ENCODE measurements around the gene FNDC8.
"Not testable (repeated sequence)": the region's sequence is repeated elsewhere in the genome, so short reads cannot be mapped to it uniquely, and the experiment has no call there.

Gene FNDC8

GRCh38 chr17:35169835-35170363 lies 48.5 kb downstream of the FNDC8 start:
- no peak overlapping the region for H3K4me3 ChIP-seq (replicated peaks; ENCODE audit: low read depth, low read length)
- no peak for DNase-seq (ENCODE audit: low read depth)
- TF ChIP-seq, protein P1, sequence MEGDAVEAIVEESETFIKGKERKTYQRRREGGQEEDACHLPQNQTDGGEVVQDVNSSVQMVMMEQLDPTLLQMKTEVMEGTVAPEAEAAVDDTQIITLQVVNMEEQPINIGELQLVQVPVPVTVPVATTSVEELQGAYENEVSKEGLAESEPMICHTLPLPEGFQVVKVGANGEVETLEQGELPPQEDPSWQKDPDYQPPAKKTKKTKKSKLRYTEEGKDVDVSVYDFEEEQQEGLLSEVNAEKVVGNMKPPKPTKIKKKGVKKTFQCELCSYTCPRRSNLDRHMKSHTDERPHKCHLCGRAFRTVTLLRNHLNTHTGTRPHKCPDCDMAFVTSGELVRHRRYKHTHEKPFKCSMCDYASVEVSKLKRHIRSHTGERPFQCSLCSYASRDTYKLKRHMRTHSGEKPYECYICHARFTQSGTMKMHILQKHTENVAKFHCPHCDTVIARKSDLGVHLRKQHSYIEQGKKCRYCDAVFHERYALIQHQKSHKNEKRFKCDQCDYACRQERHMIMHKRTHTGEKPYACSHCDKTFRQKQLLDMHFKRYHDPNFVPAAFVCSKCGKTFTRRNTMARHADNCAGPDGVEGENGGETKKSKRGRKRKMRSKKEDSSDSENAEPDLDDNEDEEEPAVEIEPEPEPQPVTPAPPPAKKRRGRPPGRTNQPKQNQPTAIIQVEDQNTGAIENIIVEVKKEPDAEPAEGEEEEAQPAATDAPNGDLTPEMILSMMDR (IDR thresholded peaks at IDR 0.05; ENCODE audit: low read length, missing control alignments): no peak

DNA sequence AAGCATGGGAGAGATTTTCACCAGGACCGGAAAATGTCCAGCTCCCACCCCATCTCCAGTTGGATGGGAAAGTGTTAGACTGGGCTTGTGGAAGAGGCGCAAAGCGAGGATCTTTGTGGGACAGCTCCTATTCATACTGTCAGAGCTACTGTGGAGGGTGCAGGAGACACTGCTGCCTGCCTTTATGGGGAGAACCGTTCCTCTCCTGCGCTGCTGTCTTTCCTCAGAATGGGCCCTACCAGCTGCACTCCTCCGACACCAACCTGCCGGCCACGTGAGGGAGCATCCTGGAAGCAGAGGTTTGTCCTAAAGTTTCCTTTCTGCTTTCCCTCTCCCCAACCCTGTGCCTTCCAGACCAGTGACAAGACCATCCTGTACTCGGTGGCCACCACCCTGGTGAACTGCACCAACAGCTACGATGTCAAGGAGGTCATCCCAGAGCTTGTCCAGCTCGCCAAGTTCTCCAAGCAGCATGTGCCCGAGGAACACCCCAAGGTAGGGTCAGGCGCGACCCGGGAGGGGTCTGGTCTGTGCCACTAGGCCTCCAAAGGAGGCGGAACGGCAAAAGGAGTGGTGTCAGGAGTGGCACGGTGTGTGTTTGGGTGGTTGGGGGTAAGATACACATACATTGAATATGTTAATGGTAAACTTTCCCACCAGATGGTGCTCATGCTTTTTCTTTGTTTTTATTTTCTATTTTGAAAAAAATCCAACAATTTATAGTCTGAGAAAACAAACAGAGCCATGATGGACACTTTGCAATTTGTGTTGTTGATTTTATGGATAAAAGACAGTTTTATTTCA lies 49.8 kb downstream of the FNDC8 start:
- H3K4me3 ChIP-seq (replicated peaks; ENCODE audit: low read depth, low read length): no peak overlapping the region

GRCh38 chr17:35171834-35172233 lies 50.4 kb downstream of the FNDC8 start:
- TF ChIP-seq, protein P1 (IDR thresholded peaks at IDR 0.05; ENCODE audit: low read length, missing control alignments): no peak
- H3K4me3 ChIP-seq (replicated peaks; ENCODE audit: low read depth, low read length): no peak overlapping the region
- DNase-seq (ENCODE audit: low read depth): no peak

More for the DNA sequence above, 49.8 kb downstream of the FNDC8 start:
- DNase-seq (ENCODE audit: low read depth): no peak
- TF ChIP-seq, protein P1 (IDR thresholded peaks at IDR 0.05; ENCODE audit: low read length, missing control alignments): no peak

DNA sequence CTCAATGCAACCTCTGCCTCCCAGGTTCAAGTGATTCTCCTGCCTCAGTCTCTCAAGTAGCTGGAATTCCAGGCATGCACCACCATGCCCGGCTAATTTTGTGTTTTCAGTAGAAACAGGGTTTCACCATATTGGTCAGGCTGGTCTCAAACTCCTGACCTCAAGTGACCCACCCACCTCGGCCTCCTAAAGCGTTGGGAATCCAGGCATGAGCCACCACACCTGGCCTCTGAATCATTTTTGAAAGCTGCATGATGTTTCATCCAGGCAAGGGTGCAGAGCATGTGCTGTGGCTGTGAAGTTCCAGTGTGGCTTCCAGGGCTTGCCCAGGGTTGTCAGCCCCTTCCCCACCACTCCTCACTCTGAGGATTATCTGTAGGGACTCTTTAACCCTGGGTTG lies 50.9 kb downstream of the FNDC8 start:
- DNase-seq (ENCODE audit: low read depth); H3K4me3 ChIP-seq (replicated peaks; ENCODE audit: low read depth, low read length): not testable (repeated sequence)

GRCh38 chr17:35174835-35175334 lies 53.5 kb downstream of the FNDC8 start:
- no peak overlapping the region for H3K4me3 ChIP-seq (replicated peaks; ENCODE audit: low read depth, low read length)
- no peak for DNase-seq (ENCODE audit: low read depth)
- TF ChIP-seq, protein P1 (IDR thresholded peaks at IDR 0.05; ENCODE audit: low read length, missing control alignments): no peak

GRCh38 chr17:35175638-35176415 lies 54.4 kb downstream of the FNDC8 start:
- no peak overlapping the region for H3K4me3 ChIP-seq (replicated peaks; ENCODE audit: low read depth, low read length)
- TF ChIP-seq, protein P1 (IDR thresholded peaks at IDR 0.05; ENCODE audit: low read length, missing control alignments): no peak
- no peak for DNase-seq (ENCODE audit: low read depth)

GRCh38 chr17:35176897-35177296 lies 55.5 kb downstream of the FNDC8 start:
- TF ChIP-seq, protein P1 (IDR thresholded peaks at IDR 0.05; ENCODE audit: low read length, missing control alignments): no peak
- no peak for DNase-seq (ENCODE audit: low read depth)
- no peak overlapping the region for H3K4me3 ChIP-seq (replicated peaks; ENCODE audit: low read depth, low read length)

DNA sequence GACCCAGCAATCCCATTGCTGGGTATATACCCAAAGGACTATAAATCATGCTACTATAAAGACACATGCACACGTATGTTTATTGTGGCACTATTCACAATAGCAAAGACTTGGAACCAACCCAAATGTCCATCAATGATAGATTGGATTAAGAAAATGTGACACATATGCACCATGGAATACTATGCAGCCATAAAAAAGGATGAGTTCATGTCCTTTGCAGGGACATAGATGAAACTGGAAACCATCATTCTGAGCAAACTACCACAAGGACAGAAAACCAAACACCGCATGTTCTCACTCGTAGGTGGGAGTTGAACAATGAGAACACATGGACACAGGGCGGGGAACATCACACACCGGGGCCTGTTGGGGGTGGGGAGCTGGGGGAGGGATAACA lies 58.0 kb downstream of the FNDC8 start:
- not testable (repeated sequence) for DNase-seq (ENCODE audit: low read depth); H3K4me3 ChIP-seq (replicated peaks; ENCODE audit: low read depth, low read length)
